ENCODE results near the gene SPNS2.
"Not testable (repeated sequence)": the region's sequence is repeated elsewhere in the genome, so short reads cannot be mapped to it uniquely, and the experiment has no call there.

SPNS2 gene

GRCh38 chr17:4572131-4572530, 73.5 kb downstream of the SPNS2 start:
- no peak for DNase-seq (ENCODE audit: low spot score)

- no peak for DNase-seq (ENCODE audit: low spot score)
Observed at GRCh38 chr17:4573115-4573514, 74.4 kb downstream of the SPNS2 start.

GRCh38 chr17:4573669-4574068, 75.0 kb downstream of the SPNS2 start:
- DNase-seq (ENCODE audit: low spot score) = no peak

GRCh38 chr17:4574448-4575045, 75.9 kb downstream of the SPNS2 start:
- no peak for DNase-seq (ENCODE audit: low spot score)

- DNase-seq (ENCODE audit: low spot score) = no peak
Observed at GRCh38 chr17:4576161-4576558, 77.5 kb downstream of the SPNS2 start.

- no peak for DNase-seq (ENCODE audit: low spot score)
Observed at GRCh38 chr17:4576729-4577322, 78.1 kb downstream of the SPNS2 start.

- no peak for DNase-seq (ENCODE audit: low spot score)
Observed at GRCh38 chr17:4577386-4577993, 78.8 kb downstream of the SPNS2 start.

GRCh38 chr17:4578349-4578748, 79.7 kb downstream of the SPNS2 start:
- not testable (repeated sequence) for DNase-seq (ENCODE audit: low spot score)

GRCh38 chr17:4579678-4580077, 81.0 kb downstream of the SPNS2 start:
- no peak for DNase-seq (ENCODE audit: low spot score)

GRCh38 chr17:4580291-4580690, 81.6 kb downstream of the SPNS2 start:
- DNase-seq (ENCODE audit: low spot score) = no peak

- no peak for DNase-seq (ENCODE audit: low spot score)
Observed at GRCh38 chr17:4582101-4582501, 83.4 kb downstream of the SPNS2 start.

GRCh38 chr17:4582691-4583090, 84.0 kb downstream of the SPNS2 start:
- no peak for DNase-seq (ENCODE audit: low spot score)

- DNase-seq (ENCODE audit: low spot score) = no peak
Observed at GRCh38 chr17:4583206-4583605, 84.5 kb downstream of the SPNS2 start.

GRCh38 chr17:4583782-4584100, 85.1 kb downstream of the SPNS2 start:
- no peak for DNase-seq (ENCODE audit: low spot score)

GRCh38 chr17:4584101-4584916, 85.6 kb downstream of the SPNS2 start, which contains the start of gene SMTNL2:
Gene SMTNL2, plus strand, starts transcription at chr17:4584529. Its CDS starts 77 bp downstream, at chr17:4584606.
- DNase-seq (ENCODE audit: low spot score) = peak; percentile 9

GRCh38 chr17:4584917-4585637, 86.4 kb downstream of the SPNS2 start:
- DNase-seq (ENCODE audit: low spot score) = no peak

GRCh38 chr17:4585638-4585994, 86.9 kb downstream of the SPNS2 start:
- DNase-seq (ENCODE audit: low spot score) = no peak

GRCh38 chr17:4586043-4586442, 87.4 kb downstream of the SPNS2 start:
- no peak for DNase-seq (ENCODE audit: low spot score)

GRCh38 chr17:4587195-4587594, 88.5 kb downstream of the SPNS2 start:
- no peak for DNase-seq (ENCODE audit: low spot score)

GRCh38 chr17:4587803-4588202, 89.1 kb downstream of the SPNS2 start:
- no peak for DNase-seq (ENCODE audit: low spot score)

- DNase-seq (ENCODE audit: low spot score) = no peak
Observed at GRCh38 chr17:4588391-4588790, 89.7 kb downstream of the SPNS2 start.

Data from LoVo (cell line).